HepG2 (cell line): ENCODE data around the gene BATF3. TPM values are rescaled to one million over a fixed set of nuclear protein-coding genes. Genes with fewer than 3 reads are reported as not detected.

ENCODE experiments used
- ATF6 ChIP-seq: sonication (generic); formaldehyde crosslinking; conservative IDR thresholded peaks from 2 replicates; pipeline ENCODE4 v1.4.0; 2020; ENCODE audit warnings: missing genetic modification reagents
- CREB3 ChIP-seq: sonication (generic); formaldehyde crosslinking; IDR thresholded peaks from 2 replicates; pipeline ENCODE4 v1.5.0; 2020; ENCODE audit warnings: missing genetic modification reagents
- ELK4 ChIP-seq: sonication (generic); formaldehyde crosslinking; IDR thresholded peaks from 2 replicates; pipeline ENCODE4 v1.9.0; 2021; ENCODE audit warnings: missing genetic modification reagents, borderline replicate concordance
- ISX ChIP-seq: sonication (generic); formaldehyde crosslinking; conservative IDR thresholded peaks from 2 replicates; pipeline ENCODE4 v1.5.0; 2020; ENCODE audit warnings: missing genetic modification reagents
- LCORL ChIP-seq, 2 experiments: fragments of 450-650 bp in 1 of 2; sonication (generic) in 1 of 2; formaldehyde crosslinking in 1 of 2; IDR thresholded peaks; 2 replicates each; pipeline versions ENCODE4 v1.5.0 to v1.6.1; 2017 to 2020; ENCODE audit warnings: antibody characterized with exemption in 1 of 2, missing genetic modification reagents in 1 of 2
- PTBP1 ChIP-seq: fragments of 200-400 bp; formaldehyde crosslinking; IDR thresholded peaks from 2 replicates; pipeline ENCODE4 v1.6.1; 2018; ENCODE audit warnings: low read length, low read depth; ENCODE audit not compliant: poor library complexity, severe bottlenecking
- SALL1 ChIP-seq: sonication (generic); formaldehyde crosslinking; IDR thresholded peaks from 2 replicates; pipeline ENCODE4 v1.8.0; 2022; ENCODE audit warnings: mild to moderate bottlenecking, missing genetic modification reagents
- SALL2 ChIP-seq: sonication (generic); formaldehyde crosslinking; IDR thresholded peaks from 2 replicates; pipeline ENCODE4 v1.8.1; 2023; ENCODE audit warnings: mild to moderate bottlenecking, missing genetic modification reagents, inconsistent platforms
- SIN3B ChIP-seq: fragments of 150-350 bp; IDR thresholded peaks from 2 replicates; pipeline ENCODE4 v1.6.1; 2014; ENCODE audit warnings: low read length
- SMARCE1 ChIP-seq: fragments of 450-650 bp; IDR thresholded peaks from 2 replicates; pipeline ENCODE4 v1.6.1; 2017; ENCODE audit warnings: borderline replicate concordance
- TBX2 ChIP-seq: sonication (generic); formaldehyde crosslinking; IDR thresholded peaks from 2 replicates; pipeline ENCODE4 v1.5.0; 2020; ENCODE audit warnings: missing genetic modification reagents, mild to moderate bottlenecking, borderline replicate concordance
- ZFX ChIP-seq: sonication (generic); formaldehyde crosslinking; IDR thresholded peaks from 2 replicates; pipeline ENCODE4 v1.4.0; 2020; ENCODE audit warnings: mild to moderate bottlenecking, low read depth, missing genetic modification reagents, moderate library complexity
- ZHX1 ChIP-seq: sonication (generic); formaldehyde crosslinking; IDR thresholded peaks from 2 replicates; pipeline ENCODE4 v1.8.1; 2022; ENCODE audit warnings: low read depth, mild to moderate bottlenecking, missing genetic modification reagents
- ZNF101 ChIP-seq: sonication (generic); formaldehyde crosslinking; IDR thresholded peaks from 2 replicates; pipeline ENCODE4 v1.4.0; 2020; ENCODE audit warnings: mild to moderate bottlenecking, low read depth, missing genetic modification reagents, borderline replicate concordance
- ZNF253 ChIP-seq: sonication (generic); formaldehyde crosslinking; IDR thresholded peaks from 2 replicates; pipeline ENCODE4 v1.8.0; 2022; ENCODE audit warnings: mild to moderate bottlenecking, missing genetic modification reagents, borderline replicate concordance
- ZNF383 ChIP-seq: sonication (generic); formaldehyde crosslinking; IDR thresholded peaks from 2 replicates; pipeline ENCODE4 v1.4.0; 2020; ENCODE audit warnings: missing genetic modification reagents, mild to moderate bottlenecking, borderline replicate concordance
- ZNF44 ChIP-seq: sonication (generic); formaldehyde crosslinking; IDR thresholded peaks from 2 replicates; pipeline ENCODE4 v1.5.1; 2020; ENCODE audit warnings: mild to moderate bottlenecking, missing genetic modification reagents
- ZNF512B ChIP-seq: sonication (generic); formaldehyde crosslinking; IDR thresholded peaks from 2 replicates; pipeline ENCODE4 v1.5.1; 2020; ENCODE audit warnings: missing genetic modification reagents, mild to moderate bottlenecking, borderline replicate concordance
- ZNF530 ChIP-seq: sonication (generic); formaldehyde crosslinking; IDR thresholded peaks from 2 replicates; pipeline ENCODE4 v1.5.0; 2020; ENCODE audit warnings: low read depth, mild to moderate bottlenecking, missing genetic modification reagents
- ZNF570 ChIP-seq: sonication (generic); formaldehyde crosslinking; IDR thresholded peaks from 2 replicates; pipeline ENCODE4 v1.4.0; 2020; ENCODE audit warnings: mild to moderate bottlenecking, missing genetic modification reagents, borderline replicate concordance
- polyA plus RNA-seq, 8 experiments: library from polyadenylated mRNA; depleted of rRNA in 3 of 8; stranded (reverse) in 7 of 8; unstranded in 1 of 8; fragments of >200 nt; fragmentation: Illumina TruSeq in 4 of 8; extraction: Trizol in 4 of 8; gene quantifications; 2 replicates each; pipeline versions ENCODE4 v1.2.1 to v1.2.3, GENCODE V29; 2011 to 2016; ENCODE audit warnings: low read depth in 4 of 8, missing spikeins in 1 of 8, mixed read lengths in 1 of 8; ENCODE audit not compliant: insufficient read depth in 1 of 8
- total RNA-seq, 5 experiments: library from RNA; depleted of rRNA; stranded (reverse); fragments of >200 nt; fragmentation: Illumina TruSeq; extraction: Trizol; gene quantifications; 2 replicates each; pipeline ENCODE4 v1.2.3, GENCODE V29; 2016; ENCODE audit warnings: low read depth in 1 of 5

BATF3 gene
- total and polyA plus RNA-seq, 2 of the 13 experiments (the other 11 are each of a cell fraction or from before 2014, with no cell fraction given), result 0.13 TPM; not detected in 1

GRCh38 chr1:212728606-212729005 is 29.0 kb upstream of the BATF3 start (continued):
- TF ChIP-seq PTBP1 (no peak), SALL1 (CRISPR knock-in tag) (peak; percentile 88), ZHX1 (CRISPR knock-in tag) (no peak), ELK4 (no peak), ZNF383 (no peak), CREB3 (no peak), ZNF570 (CRISPR knock-in tag) (no peak), ZNF44 (CRISPR knock-in tag) (no peak), TBX2 (CRISPR knock-in tag) (peak; percentile 50; the same call in 1 of the 2 replicates), ZNF101 (CRISPR knock-in tag) (no peak), LCORL (IDR thresholded peaks at IDR 0.05) (no peak), LCORL (CRISPR knock-in tag; IDR thresholded peaks at IDR 0.05) (no peak; the same call in 1 of the 2 replicates), ISX (CRISPR knock-in tag) (no peak), SIN3B (no peak), ZFX (peak; percentile 65), ZNF530 (no peak), SALL2 (CRISPR knock-in tag) (no peak), ATF6 (CRISPR knock-in tag) (no peak), ZNF512B (CRISPR knock-in tag) (no peak), SMARCE1 (no peak), ZNF253 (CRISPR knock-in tag) (no peak)
